A549 (cell line): ENCODE measurements around the gene TALDO1.

Source experiments
- BHLHE40 ChIP-seq: IDR thresholded peaks from 2 replicates; pipeline ENCODE4 v1.6.1; 2012; ENCODE audit warnings: low read depth, low read length, inconsistent platforms
- CHD4 ChIP-seq: fragments of 200-600 bp; sonication (generic); IDR thresholded peaks from 2 replicates; pipeline ENCODE4 v1.6.1; 2016; ENCODE audit warnings: antibody characterized with exemption, mild to moderate bottlenecking, borderline replicate concordance
- CTCF ChIP-seq: fragments of >200 bp; sonication (Bioruptor Twin); formaldehyde crosslinking; IDR thresholded peaks from 3 replicates; pipeline ENCODE4 v1.5.1; 2016
- HMGXB4 ChIP-seq: fragments of 250-450 bp; sonication (Bioruptor Pico); IDR thresholded peaks from 2 replicates; pipeline ENCODE4 v1.5.0; 2021; ENCODE audit warnings: mild to moderate bottlenecking, moderate library complexity, borderline replicate concordance
- MAFK ChIP-seq: fragments of 450-650 bp; IDR thresholded peaks from 2 replicates; pipeline ENCODE4 v1.6.1; 2014; ENCODE audit not compliant: partially characterized antibody
- POLR2A ChIP-seq: IDR thresholded peaks from 2 replicates; pipeline ENCODE4 v1.6.1; 2012; ENCODE audit warnings: mild to moderate bottlenecking, low read length
- RAD21 ChIP-seq, 2 experiments: fragments of >200 bp in 1 of 2; sonication (Bioruptor Twin) in 1 of 2; formaldehyde crosslinking in 1 of 2; IDR thresholded peaks in 1 of 2; conservative IDR thresholded peaks in 1 of 2; 2 replicates in 1 of 2; 3 replicates in 1 of 2; pipeline ENCODE4 v1.6.1; 2012 to 2018; ENCODE audit warnings: inconsistent platforms in 1 of 2
- RCOR1 ChIP-seq: fragments of 150-350 bp; IDR thresholded peaks from 2 replicates; pipeline ENCODE4 v1.6.1; 2014; ENCODE audit warnings: antibody characterized with exemption, low read length, low read depth
- USF2 ChIP-seq: fragments of 450-650 bp; IDR thresholded peaks from 2 replicates; pipeline ENCODE4 v1.6.1; 2014; ENCODE audit warnings: antibody characterized with exemption

GRCh38 chr11:802018-802617 is 54.9 kb downstream of the TALDO1 start:
- TF ChIP-seq BHLHE40 (no peak), MAFK (no peak), CTCF (no peak), POLR2A (no peak), RCOR1 (no peak), HMGXB4 (CRISPR knock-in tag) (no peak), RAD21 (conservative IDR thresholded peaks at IDR 0.05 in 1 of 2, IDR thresholded peaks at IDR 0.05 in 1 of 2) (no peak), USF2 (no peak), CHD4 (no peak)
